GM13976 (cell line): ENCODE measurements around the gene SYNE2.
A peak's percentile ranks its signal among the peaks of the same experiment; 100 is the strongest.

ENCODE experiments used
- DNase-seq: peaks from one replicate; pipeline ENCODE4 v3.0.0; 2012; ENCODE audit warnings: low spot score
- in situ Hi-C: fragments of 300-500 bp; cut with MboI; formaldehyde crosslinking; loops from one replicate; pipeline ENCODE4 v1.12.0; 2022; ENCODE audit warnings: low sequenced_read_pairs, mixed read lengths, inconsistent platforms; ENCODE audit not compliant: unreplicated experiment
- TF ChIP-seq, protein P1 (sequence below): IDR thresholded peaks from 2 replicates; pipeline ENCODE4 v1.5.1; 2012; ENCODE audit warnings: borderline replicate concordance, mild to moderate bottlenecking; ENCODE audit not compliant: insufficient read depth; ENCODE audit errors: extremely low read depth, missing control alignments, control extremely low read depth

Gene SYNE2

GRCh38 chr14:64215978-64216377 is 363.2 kb downstream of the SYNE2 start:
- in situ Hi-C loops = no loop called here
- no peak for DNase-seq
- TF ChIP-seq, protein P1, sequence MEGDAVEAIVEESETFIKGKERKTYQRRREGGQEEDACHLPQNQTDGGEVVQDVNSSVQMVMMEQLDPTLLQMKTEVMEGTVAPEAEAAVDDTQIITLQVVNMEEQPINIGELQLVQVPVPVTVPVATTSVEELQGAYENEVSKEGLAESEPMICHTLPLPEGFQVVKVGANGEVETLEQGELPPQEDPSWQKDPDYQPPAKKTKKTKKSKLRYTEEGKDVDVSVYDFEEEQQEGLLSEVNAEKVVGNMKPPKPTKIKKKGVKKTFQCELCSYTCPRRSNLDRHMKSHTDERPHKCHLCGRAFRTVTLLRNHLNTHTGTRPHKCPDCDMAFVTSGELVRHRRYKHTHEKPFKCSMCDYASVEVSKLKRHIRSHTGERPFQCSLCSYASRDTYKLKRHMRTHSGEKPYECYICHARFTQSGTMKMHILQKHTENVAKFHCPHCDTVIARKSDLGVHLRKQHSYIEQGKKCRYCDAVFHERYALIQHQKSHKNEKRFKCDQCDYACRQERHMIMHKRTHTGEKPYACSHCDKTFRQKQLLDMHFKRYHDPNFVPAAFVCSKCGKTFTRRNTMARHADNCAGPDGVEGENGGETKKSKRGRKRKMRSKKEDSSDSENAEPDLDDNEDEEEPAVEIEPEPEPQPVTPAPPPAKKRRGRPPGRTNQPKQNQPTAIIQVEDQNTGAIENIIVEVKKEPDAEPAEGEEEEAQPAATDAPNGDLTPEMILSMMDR = no peak

GRCh38 chr14:64217308-64217707 is 364.5 kb downstream of the SYNE2 start:
- in situ Hi-C loops = no loop called here
- no peak for DNase-seq
- TF ChIP-seq, protein P1 = no peak

DNA sequence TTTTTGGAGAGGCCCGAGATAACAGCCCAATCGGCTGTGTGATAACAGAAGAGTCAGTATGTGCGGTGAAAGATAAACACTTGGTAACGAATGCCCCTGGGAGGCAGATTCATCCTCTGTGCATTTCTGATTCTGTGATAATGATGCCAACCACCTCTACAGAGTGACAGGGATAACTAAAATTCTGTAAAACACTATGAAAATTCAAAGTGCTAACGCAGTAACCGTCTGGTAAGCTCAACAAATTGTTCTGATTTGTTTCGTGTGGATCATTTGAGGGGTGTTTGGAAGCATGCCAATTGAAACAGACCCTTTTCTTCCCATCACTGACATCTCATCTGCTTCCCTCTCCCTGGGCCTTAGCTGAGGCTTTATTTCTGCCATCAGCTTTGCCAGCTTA is 365.0 kb downstream of the SYNE2 start:
- no peak for DNase-seq
- in situ Hi-C loops = no loop called here
- TF ChIP-seq, protein P1 = no peak

DNA sequence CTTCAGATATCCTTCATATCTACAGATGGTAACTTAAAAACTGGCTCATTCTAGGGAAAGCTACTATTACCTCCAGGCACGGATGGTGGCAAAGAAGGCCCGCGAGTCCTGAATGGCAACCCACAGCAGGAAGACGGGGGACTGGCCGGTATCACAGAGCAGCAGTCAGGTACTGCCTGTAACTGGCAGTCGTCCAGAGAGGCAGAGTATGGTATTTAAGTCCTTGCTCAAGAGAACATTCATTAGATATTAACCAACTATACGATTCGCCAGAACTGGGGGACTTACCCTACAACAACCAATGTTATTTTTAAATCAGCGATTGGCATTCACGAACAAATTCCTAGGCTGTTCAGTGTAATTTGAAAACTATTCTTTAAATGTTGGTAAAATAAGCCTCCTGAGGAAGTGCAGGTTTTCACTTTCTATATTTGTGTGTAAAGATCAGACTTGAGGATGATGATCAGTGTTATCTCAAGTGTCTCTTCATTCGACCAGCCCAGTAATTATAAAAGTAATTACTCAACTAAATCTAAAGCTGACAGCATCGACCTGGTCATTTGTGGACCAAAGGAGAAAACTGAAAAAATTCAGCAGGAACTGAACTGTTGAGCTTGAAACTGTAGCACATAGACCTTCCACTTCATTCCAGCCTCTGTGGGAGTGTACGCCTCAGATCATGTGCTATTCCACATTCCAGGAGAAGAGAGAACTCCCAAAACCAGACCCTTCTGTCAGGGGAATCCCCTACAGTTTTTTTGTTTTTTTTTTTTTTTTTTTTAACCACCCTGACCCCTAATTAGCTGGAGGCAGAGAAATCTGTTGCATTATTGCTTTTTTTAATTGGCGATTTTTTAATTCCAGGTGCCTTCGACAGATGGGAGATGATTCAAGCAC is 365.8 kb downstream of the SYNE2 start:
- DNase-seq = peak; percentile 36
- TF ChIP-seq, protein P1 = no peak
- in situ Hi-C loops = no loop called here

- TF ChIP-seq, protein P1 = no peak
- DNase-seq = no peak
Measured at GRCh38 chr14:64220056-64220455, 367.3 kb downstream of the SYNE2 start.

DNA sequence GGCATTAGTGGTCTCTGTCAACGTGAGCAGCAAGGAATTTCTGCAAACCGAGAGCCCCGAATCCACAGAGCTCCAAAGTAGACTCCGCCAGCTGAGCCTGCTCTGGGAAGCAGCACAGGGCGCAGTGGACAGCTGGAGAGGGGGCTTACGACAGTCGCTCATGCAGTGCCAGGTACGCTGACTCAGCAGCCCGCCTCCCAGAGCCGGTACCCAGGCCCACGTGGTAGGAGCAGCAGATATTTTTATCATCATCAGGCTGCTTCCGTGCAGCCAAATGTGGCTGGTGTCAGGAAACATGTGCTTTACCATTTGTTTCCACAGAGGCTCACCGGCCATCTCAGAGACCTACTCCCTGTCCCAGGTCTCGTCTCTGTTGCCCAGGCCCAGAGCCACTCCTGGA is 367.7 kb downstream of the SYNE2 start:
- TF ChIP-seq, protein P1 = no peak
- in situ Hi-C loops = no loop called here
- DNase-seq = no peak

More at GRCh38 chr14:64220056-64220455, 367.3 kb downstream of the SYNE2 start:
- in situ Hi-C loops = no loop called here
